ENCODE data around the gene CDNF. TPM values are rescaled to one million over a fixed set of nuclear protein-coding genes. Genes with fewer than 3 reads are reported as not detected.
"Not testable (repeated sequence)": the region's sequence is repeated elsewhere in the genome, so short reads cannot be mapped to it uniquely, and the experiment has no call there.

The CDNF gene
- total RNA-seq, 6 experiments from 2014 or later = 0.52 to 1.5 (median 0.97) TPM

- peaks cover 30% of the 10 kb centered on the region for H3K4me1 Mint-ChIP-seq (ENCODE audit: low read depth)
- H3K4me3 Mint-ChIP-seq = no peak overlapping the region
- H3K27ac Mint-ChIP-seq = no peak overlapping the region
- TF ChIP-seq, protein P1, sequence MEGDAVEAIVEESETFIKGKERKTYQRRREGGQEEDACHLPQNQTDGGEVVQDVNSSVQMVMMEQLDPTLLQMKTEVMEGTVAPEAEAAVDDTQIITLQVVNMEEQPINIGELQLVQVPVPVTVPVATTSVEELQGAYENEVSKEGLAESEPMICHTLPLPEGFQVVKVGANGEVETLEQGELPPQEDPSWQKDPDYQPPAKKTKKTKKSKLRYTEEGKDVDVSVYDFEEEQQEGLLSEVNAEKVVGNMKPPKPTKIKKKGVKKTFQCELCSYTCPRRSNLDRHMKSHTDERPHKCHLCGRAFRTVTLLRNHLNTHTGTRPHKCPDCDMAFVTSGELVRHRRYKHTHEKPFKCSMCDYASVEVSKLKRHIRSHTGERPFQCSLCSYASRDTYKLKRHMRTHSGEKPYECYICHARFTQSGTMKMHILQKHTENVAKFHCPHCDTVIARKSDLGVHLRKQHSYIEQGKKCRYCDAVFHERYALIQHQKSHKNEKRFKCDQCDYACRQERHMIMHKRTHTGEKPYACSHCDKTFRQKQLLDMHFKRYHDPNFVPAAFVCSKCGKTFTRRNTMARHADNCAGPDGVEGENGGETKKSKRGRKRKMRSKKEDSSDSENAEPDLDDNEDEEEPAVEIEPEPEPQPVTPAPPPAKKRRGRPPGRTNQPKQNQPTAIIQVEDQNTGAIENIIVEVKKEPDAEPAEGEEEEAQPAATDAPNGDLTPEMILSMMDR (IDR thresholded peaks at IDR 0.05) = no peak
- H3K27me3 Mint-ChIP-seq (ENCODE audit: insufficient read depth) = peaks cover 13% of the 10 kb centered on the region
- DNase-seq = no peak
- H3K9me3 Mint-ChIP-seq = no peaks in the 10 kb centered on the region
- H3K36me3 Mint-ChIP-seq (ENCODE audit: low read depth) = no peaks in the 10 kb centered on the region
Measured at GRCh38 chr10:14823966-14824365, 13.9 kb downstream of the CDNF start.

DNA sequence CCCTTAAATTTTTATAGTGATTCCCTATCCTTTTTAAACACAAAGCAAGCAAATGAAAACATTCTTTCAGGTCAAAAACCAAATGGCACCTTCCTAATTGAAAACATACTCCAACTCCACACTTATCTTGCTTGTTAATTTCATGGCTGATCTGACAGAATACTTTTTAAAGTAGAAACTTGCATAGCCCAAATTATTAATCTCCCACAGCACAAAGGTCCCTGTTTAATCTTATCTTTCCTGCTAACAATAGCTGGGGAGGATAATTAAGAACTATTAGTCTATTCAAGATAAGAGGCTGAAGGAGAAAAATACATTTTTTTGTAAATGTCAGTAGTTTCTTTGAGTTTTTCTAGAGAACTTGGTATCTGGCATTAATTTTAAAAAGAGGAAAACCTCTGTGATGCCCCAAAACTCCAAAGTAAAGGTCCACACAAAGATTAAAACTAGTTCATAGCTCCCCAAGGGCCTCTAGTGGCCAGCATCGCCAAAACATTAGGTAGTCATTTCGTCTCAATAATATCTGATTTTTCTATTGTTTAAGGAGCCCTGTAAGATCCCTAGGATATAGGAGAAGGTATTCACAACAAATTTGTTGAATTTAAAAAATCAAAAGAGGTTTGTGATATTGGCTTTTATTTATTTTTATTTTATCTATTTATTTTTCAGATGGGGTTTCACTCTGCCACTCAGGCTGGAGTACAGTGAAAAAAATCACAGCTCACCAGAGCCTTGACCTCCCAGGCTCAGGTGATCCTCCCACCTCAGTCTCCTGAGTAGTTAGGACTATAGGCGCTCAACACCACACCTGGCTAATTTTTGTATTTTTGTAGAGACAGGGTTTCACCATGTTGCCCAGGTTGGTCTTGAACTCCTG is 14.7 kb downstream of the CDNF start:
- Mint-ChIP-seq H3K4me1 (ENCODE audit: low read depth) (peaks cover 31% of the 10 kb centered on the region), H3K36me3 (ENCODE audit: low read depth) (no peaks in the 10 kb centered on the region), H3K9me3 (no peaks in the 10 kb centered on the region), H3K4me3 (no peak overlapping the region), H3K27ac (no peak overlapping the region; the same call in 1 of the 2 replicates), H3K27me3 (ENCODE audit: insufficient read depth) (peaks cover 13% of the 10 kb centered on the region)
- TF ChIP-seq, protein P1 (IDR thresholded peaks at IDR 0.05) = peak; percentile 85
- DNase-seq = peak; percentile 39

- TF ChIP-seq, protein P1 (IDR thresholded peaks at IDR 0.05) = no peak
- Mint-ChIP-seq H3K27me3 (ENCODE audit: insufficient read depth) (peaks cover 13% of the 10 kb centered on the region), H3K27ac (no peak overlapping the region; the same call in 1 of the 2 replicates), H3K4me1 (ENCODE audit: low read depth) (peaks cover 31% of the 10 kb centered on the region), H3K9me3 (no peaks in the 10 kb centered on the region), H3K4me3 (no peak overlapping the region), H3K36me3 (ENCODE audit: low read depth) (no peaks in the 10 kb centered on the region)
- DNase-seq = no peak
Measured at GRCh38 chr10:14821635-14822375, 16.0 kb downstream of the CDNF start.

- Mint-ChIP-seq H3K27me3 (ENCODE audit: insufficient read depth) (peaks cover 6% of the 10 kb centered on the region; the same call in 1 of the 2 replicates), H3K4me1 (ENCODE audit: low read depth) (peaks cover 37% of the 10 kb centered on the region), H3K27ac (peak overlapping the region; percentile 94), H3K36me3 (ENCODE audit: low read depth) (no peaks in the 10 kb centered on the region), H3K4me3 (peak overlapping the region; percentile 9; the same call in 1 of the 2 replicates), H3K9me3 (no peaks in the 10 kb centered on the region)
- DNase-seq = no peak
- TF ChIP-seq, protein P1 (IDR thresholded peaks at IDR 0.05) = no peak
Measured at GRCh38 chr10:14820775-14821154, 17.1 kb downstream of the CDNF start.

DNA sequence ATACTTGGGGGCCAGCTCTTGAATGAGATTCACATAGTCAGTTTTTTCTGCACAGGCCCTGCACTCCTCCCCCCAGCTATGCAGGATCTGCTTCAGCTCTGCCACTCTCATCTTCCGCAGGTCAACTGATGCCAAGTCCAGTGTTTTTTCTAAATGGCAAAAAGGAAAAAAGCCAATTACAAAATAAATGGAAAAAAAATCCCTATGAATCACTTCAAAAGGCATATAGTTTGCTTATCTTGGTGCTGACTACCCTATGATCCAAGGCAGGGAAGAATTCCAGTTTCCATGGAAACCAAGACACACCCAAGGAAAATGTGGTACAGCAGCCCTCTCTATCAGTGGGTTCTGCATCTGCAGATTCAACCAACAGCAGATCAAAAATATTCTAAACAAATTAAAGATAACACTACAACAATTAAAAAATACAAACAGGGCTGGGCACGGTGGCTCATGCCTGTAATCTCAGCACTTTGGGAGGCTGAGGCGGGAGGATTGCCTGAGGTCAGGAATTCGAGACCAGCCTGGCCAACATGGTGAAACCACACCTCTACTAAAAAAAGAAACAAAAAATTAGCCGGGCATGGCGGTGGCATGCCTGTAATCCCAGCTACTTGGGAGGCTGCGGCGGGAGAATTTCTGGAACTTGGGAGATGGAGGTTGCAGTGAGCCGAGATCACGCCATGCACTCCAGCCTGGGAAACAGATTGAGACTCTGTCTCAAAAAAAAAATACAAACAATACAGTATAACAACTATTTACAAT is 17.6 kb downstream of the CDNF start:
- H3K4me3 Mint-ChIP-seq = peak overlapping the region; percentile 71
- H3K27me3 Mint-ChIP-seq (ENCODE audit: insufficient read depth) = 0 out of 2 replicates have a peak, but pooled peaks cover under 1% of the 10 kb centered on the region
- H3K36me3 Mint-ChIP-seq (ENCODE audit: low read depth) = no peaks in the 10 kb centered on the region
- DNase-seq = peak; percentile 95
- TF ChIP-seq, protein P1 (IDR thresholded peaks at IDR 0.05) = no peak
- peak overlapping the region; percentile 94 for H3K27ac Mint-ChIP-seq
- peaks cover 37% of the 10 kb centered on the region for H3K4me1 Mint-ChIP-seq (ENCODE audit: low read depth)
- H3K9me3 Mint-ChIP-seq = no peaks in the 10 kb centered on the region

DNA sequence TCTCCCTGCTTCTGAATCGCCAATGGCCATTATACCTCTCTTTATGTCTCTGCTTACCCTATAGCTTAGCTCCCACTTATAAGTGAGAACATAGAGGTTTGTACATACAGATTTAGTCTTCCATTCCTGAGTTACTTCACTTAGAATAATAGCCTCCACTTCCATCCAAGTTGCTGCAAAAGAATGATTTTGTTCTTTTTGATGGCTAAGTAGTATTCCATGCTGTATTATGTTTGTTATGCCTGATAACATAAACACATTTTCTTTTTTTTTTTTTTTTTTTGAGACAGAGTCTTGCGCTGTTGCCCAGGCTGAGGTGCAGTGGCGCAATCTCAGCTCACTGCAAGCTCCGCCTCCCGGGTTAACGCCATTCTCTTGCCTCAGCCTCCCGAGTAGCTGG is 21.1 kb downstream of the CDNF start:
- not testable (repeated sequence) for DNase-seq; H3K27ac Mint-ChIP-seq; H3K9me3 Mint-ChIP-seq; H3K4me3 Mint-ChIP-seq; H3K36me3 Mint-ChIP-seq (ENCODE audit: low read depth)
- Mint-ChIP-seq H3K27me3 (ENCODE audit: insufficient read depth) (peaks cover 10% of the 10 kb centered on the region), H3K4me1 (ENCODE audit: low read depth) (peaks cover 33% of the 10 kb centered on the region)

All from HFFc6 (cell line).